ENCODE results near the gene TRPC6. TPM values are rescaled to one million over a fixed set of nuclear protein-coding genes. Genes with fewer than 3 reads are reported as not detected.

TRPC6 gene
- polyA plus RNA-seq, 6 donors from 2014 or later: 0.51 TPM; not detected in 5

DNA sequence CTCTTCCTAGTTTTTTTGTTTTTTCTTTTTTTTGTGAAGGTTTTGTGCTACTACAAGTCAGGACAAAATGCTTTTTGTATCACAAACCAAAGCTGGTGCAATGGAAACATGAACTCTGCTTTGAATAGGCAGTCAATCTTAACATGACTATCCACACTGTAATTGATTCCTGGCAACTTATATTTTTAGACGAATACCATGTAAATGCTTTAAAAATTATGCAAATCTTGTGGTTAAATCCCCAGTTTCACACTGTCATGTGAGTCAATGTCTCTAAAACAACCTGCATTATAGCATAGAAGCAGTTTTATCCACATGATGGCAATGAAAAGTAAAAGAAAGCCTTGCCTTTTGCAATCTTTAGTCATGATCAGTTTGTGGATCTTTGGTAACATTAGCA, 8.9 kb downstream of the TRPC6 start:
- DNase-seq: no peak
- H3K4me3 Mint-ChIP-seq: no peak overlapping the region
- H3K27me3 Mint-ChIP-seq: peaks cover 0 to 13% (median 0%) of the 10 kb centered on the region in 3 donors
- H3K27ac Mint-ChIP-seq: no peak overlapping the region
- peaks cover 6 to 7% of the 10 kb centered on the region in 2 donors for H3K36me3 Mint-ChIP-seq
- ATAC-seq (ENCODE audit: low read depth in 2 of 2): no peak
- H3K4me1 Mint-ChIP-seq: no peaks in the 10 kb centered on the region
- peaks cover 4 to 25% (median 7%) of the 10 kb centered on the region in 7 donors for H3K9me3 Mint-ChIP-seq

- H3K27ac Mint-ChIP-seq: no peak overlapping the region
- H3K4me3 Mint-ChIP-seq: no peak overlapping the region
- ATAC-seq (ENCODE audit: low read depth in 2 of 2): no peak
- no peaks in the 10 kb centered on the region for H3K4me1 Mint-ChIP-seq
- H3K9me3 Mint-ChIP-seq: peaks cover 0 to 16% (median 8%) of the 10 kb centered on the region in 7 donors
- no peaks in the 10 kb centered on the region for H3K36me3 Mint-ChIP-seq
- no peaks in the 10 kb centered on the region for H3K27me3 Mint-ChIP-seq
- no peak for DNase-seq
Measured at GRCh38 chr11:101567071-101567470, 16.7 kb downstream of the TRPC6 start.

DNA sequence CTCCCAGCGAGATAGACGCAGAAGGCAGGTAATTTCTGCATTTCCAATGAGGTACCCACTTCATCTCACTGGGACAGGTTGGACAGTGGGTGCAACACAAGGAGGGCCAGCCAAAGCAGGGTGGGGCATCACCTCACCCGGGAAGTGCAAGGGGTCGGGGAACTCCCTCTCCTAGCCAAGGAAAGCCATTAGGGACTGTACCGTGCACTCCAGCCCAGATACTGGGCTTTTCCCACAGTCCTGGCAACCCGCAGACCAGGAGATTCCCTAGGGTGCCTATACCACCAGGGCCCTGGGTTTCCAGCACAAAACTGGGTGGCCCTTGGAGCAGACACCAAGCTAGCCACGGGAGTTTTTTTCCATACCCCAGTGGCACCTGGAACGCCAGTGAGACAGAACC, 17.2 kb downstream of the TRPC6 start:
- Mint-ChIP-seq H3K27ac (no peak overlapping the region), H3K4me1 (no peaks in the 10 kb centered on the region), H3K4me3 (no peak overlapping the region), H3K9me3 (peaks cover 0 to 15% (median 8%) of the 10 kb centered on the region in 7 donors), H3K27me3 (no peaks in the 10 kb centered on the region), H3K36me3 (no peaks in the 10 kb centered on the region)
- DNase-seq (no peak), ATAC-seq (ENCODE audit: low read depth in 2 of 2) (no peak)

DNA sequence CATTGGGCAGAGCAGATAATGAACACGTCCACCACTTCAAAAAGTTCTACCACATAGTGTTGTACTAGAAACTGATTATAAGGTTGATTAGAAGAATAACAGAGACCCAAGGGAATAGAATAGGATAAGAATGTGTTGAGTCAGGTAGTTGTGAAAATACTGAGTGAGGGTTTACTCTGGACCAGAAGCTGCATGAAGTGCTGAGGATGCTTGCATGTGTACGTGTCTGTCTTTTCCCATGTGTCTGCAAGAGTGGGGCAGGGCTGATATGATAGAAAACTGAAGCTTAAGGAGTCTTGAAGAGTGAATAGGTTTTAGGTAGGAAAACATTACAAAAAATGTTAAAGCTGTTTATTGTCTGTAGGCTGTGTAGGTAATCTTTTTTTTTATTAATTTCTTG, 20.6 kb downstream of the TRPC6 start:
- ATAC-seq (ENCODE audit: low read depth in 2 of 2): no peak
- no peak overlapping the region for H3K27ac Mint-ChIP-seq
- no peaks in the 10 kb centered on the region for H3K36me3 Mint-ChIP-seq
- no peak overlapping the region for H3K4me3 Mint-ChIP-seq
- H3K4me1 Mint-ChIP-seq: no peaks in the 10 kb centered on the region
- no peaks in the 10 kb centered on the region for H3K27me3 Mint-ChIP-seq
- no peak for DNase-seq
- peaks cover 0 to 4% (median 3%) of the 10 kb centered on the region in 7 donors for H3K9me3 Mint-ChIP-seq

GRCh38 chr11:101555366-101555765, 28.4 kb downstream of the TRPC6 start:
- H3K27me3 Mint-ChIP-seq: no peaks in the 10 kb centered on the region
- DNase-seq: no peak
- no peak overlapping the region for H3K4me3 Mint-ChIP-seq
- ATAC-seq (ENCODE audit: low read depth in 2 of 2): no peak
- H3K36me3 Mint-ChIP-seq: no peaks in the 10 kb centered on the region
- peaks cover 0 to 9% (median 3%) of the 10 kb centered on the region in 7 donors for H3K9me3 Mint-ChIP-seq
- H3K4me1 Mint-ChIP-seq: peaks cover 14 to 25% (median 17%) of the 10 kb centered on the region in 3 donors
- no peak overlapping the region for H3K27ac Mint-ChIP-seq

GRCh38 chr11:101553891-101554292, 29.9 kb downstream of the TRPC6 start:
- H3K27me3 Mint-ChIP-seq: no peaks in the 10 kb centered on the region
- no peaks in the 10 kb centered on the region for H3K36me3 Mint-ChIP-seq
- H3K4me1 Mint-ChIP-seq: peaks cover 14 to 25% (median 17%) of the 10 kb centered on the region in 3 donors
- ATAC-seq (ENCODE audit: low read depth in 2 of 2) (peak; percentile 73 to 94), DNase-seq (peak; percentile 16)
- peaks cover 0 to 9% (median 3%) of the 10 kb centered on the region in 7 donors for H3K9me3 Mint-ChIP-seq
- H3K27ac Mint-ChIP-seq: peak overlapping the region in 3 of 6 donors; percentile 49 to 77 (median 61)
- peak overlapping the region in 4 of 8 donors; percentile 4 to 48 (median 21) for H3K4me3 Mint-ChIP-seq

DNA sequence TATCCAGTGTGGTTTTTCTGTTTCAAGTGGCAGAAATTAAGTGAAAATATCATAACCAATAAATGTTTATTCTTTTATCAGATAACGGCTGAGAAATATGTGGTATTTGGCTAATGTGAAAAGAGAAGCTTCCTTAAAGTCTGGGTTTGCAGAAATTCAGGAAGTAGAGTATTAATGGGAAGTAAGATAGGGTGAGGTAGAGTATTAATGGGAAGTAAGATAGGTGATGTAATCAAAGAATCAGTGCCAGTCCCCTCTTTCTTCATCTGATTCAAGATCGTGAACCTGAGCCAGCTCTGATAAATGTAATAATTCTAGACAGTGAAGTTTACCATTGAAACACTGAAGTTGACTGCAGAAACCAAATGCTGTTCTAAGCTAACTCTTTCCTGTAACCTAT, 30.9 kb downstream of the TRPC6 start:
- Mint-ChIP-seq H3K27me3 (no peaks in the 10 kb centered on the region), H3K27ac (peak overlapping the region in 1 of 6 donors; percentile 4), H3K9me3 (peaks cover 0 to 9% (median 3%) of the 10 kb centered on the region in 7 donors), H3K4me3 (no peak overlapping the region), H3K4me1 (peaks cover 14 to 25% (median 17%) of the 10 kb centered on the region in 3 donors), H3K36me3 (no peaks in the 10 kb centered on the region)
- ATAC-seq (ENCODE audit: low read depth in 2 of 2) (no peak), DNase-seq (no peak)

DNA sequence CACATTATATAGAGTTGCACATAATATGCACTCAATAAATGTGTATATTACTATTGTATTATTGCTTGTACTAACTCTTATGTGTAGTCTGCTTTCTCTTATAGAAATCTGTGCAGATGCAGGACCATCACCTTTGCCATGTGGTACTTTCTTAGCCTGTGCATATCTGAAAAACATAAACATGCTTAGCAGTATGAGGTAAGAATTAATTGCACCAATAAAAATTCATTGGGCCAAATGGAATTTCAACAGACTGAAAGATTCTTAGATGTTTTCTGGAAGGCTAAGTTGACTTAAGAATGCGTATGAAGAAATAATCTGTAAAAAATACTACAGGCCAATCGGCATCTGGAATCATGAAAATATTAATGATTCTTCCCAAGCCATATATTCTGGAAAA, 55.3 kb downstream of the TRPC6 start:
- peaks cover 0 to 5% (median 0%) of the 10 kb centered on the region in 7 donors for H3K9me3 Mint-ChIP-seq
- H3K4me3 Mint-ChIP-seq: no peak overlapping the region
- peaks cover 0 to 13% (median 6%) of the 10 kb centered on the region in 3 donors for H3K4me1 Mint-ChIP-seq
- no peak overlapping the region for H3K27ac Mint-ChIP-seq
- ATAC-seq (ENCODE audit: low read depth in 2 of 2) (no peak), DNase-seq (no peak)
- no peaks in the 10 kb centered on the region for H3K36me3 Mint-ChIP-seq
- peaks cover 0 to 4% (median 0%) of the 10 kb centered on the region in 3 donors for H3K27me3 Mint-ChIP-seq

DNA sequence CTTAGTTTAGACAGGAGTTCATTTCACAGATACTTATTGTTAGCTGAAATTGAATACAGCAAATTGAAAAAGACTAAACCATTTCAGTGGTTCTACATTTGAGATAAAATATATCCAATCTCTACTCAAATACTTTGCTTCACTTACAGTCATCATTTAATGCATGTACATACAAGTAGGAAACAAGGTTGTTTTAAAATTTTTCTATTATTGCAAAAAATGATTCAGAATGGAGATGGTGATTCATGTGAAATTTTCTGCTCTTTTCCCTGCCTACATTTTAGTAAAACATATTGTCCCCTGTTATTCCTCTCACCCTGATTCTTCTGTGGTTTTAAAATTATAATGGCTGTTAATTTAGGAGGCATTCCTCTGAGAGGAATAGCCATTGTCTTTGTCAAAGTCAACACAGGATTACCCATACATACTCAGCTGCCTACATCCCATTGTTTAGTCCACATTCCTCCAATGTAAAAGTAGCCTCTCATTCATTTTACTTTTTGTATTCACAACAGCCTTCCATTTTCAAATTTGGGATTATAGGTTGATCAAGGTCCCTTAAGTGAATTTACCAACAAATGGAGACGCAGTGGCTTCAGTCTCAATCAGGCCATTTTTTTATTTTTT, 60.1 kb downstream of the TRPC6 start:
- ATAC-seq (ENCODE audit: low read depth in 2 of 2) (no peak), DNase-seq (no peak)
- peaks cover 0 to 1% (median 0%) of the 10 kb centered on the region in 3 donors for H3K27me3 Mint-ChIP-seq
- peaks cover 0 to 21% (median 6%) of the 10 kb centered on the region in 3 donors for H3K4me1 Mint-ChIP-seq
- H3K9me3 Mint-ChIP-seq: peaks cover 0 to 24% (median 11%) of the 10 kb centered on the region in 7 donors
- H3K36me3 Mint-ChIP-seq: peaks cover 0 to 10% of the 10 kb centered on the region in 2 donors
- no peak overlapping the region for H3K27ac Mint-ChIP-seq
- no peak overlapping the region for H3K4me3 Mint-ChIP-seq

GRCh38 chr11:101523193-101523592, 60.6 kb downstream of the TRPC6 start:
- H3K27ac Mint-ChIP-seq: no peak overlapping the region
- H3K36me3 Mint-ChIP-seq: peaks cover 0 to 10% of the 10 kb centered on the region in 2 donors
- H3K4me1 Mint-ChIP-seq: peaks cover 0 to 21% (median 6%) of the 10 kb centered on the region in 3 donors
- DNase-seq (no peak), ATAC-seq (ENCODE audit: low read depth in 2 of 2) (no peak)
- no peak overlapping the region for H3K4me3 Mint-ChIP-seq
- H3K27me3 Mint-ChIP-seq: peaks cover 0 to 5% (median 0%) of the 10 kb centered on the region in 3 donors
- H3K9me3 Mint-ChIP-seq: peaks cover 0 to 24% (median 12%) of the 10 kb centered on the region in 7 donors

DNA sequence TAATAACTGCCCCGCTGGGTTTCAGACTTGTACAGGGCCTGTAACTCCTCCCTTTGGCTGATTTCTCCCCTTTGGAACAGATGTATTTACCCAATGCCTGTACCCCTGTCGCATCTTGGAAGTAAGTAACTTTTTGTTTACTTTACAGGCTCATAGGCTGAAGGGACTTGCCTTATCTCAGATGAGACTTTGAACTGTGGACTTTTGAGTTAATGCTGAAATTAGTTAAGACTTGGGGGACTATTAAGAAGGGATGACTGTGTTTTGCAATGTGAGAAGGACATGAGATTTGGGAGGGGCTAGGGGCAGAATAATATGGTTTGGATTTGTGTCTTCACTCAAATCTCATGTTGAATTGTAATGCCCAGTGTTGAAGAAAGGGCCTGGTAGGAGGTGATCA, 62.0 kb downstream of the TRPC6 start:
- ATAC-seq (ENCODE audit: low read depth in 2 of 2) (no peak), DNase-seq (no peak)
- Mint-ChIP-seq H3K9me3 (peaks cover 0 to 24% (median 12%) of the 10 kb centered on the region in 7 donors), H3K27me3 (peaks cover 0 to 5% (median 0%) of the 10 kb centered on the region in 3 donors), H3K36me3 (peaks cover 0 to 10% of the 10 kb centered on the region in 2 donors), H3K4me3 (no peak overlapping the region), H3K4me1 (peaks cover 0 to 21% (median 6%) of the 10 kb centered on the region in 3 donors), H3K27ac (no peak overlapping the region)

GRCh38 chr11:101516546-101516945, 67.3 kb downstream of the TRPC6 start:
- Mint-ChIP-seq H3K27me3 (peaks cover 0 to 22% (median 15%) of the 10 kb centered on the region in 3 donors), H3K36me3 (peaks cover 0 to 10% of the 10 kb centered on the region in 2 donors), H3K9me3 (peaks cover 4 to 14% (median 11%) of the 10 kb centered on the region in 7 donors), H3K27ac (no peak overlapping the region), H3K4me3 (no peak overlapping the region), H3K4me1 (no peaks in the 10 kb centered on the region)
- ATAC-seq (ENCODE audit: low read depth in 2 of 2): no peak
- no peak for DNase-seq

DNA sequence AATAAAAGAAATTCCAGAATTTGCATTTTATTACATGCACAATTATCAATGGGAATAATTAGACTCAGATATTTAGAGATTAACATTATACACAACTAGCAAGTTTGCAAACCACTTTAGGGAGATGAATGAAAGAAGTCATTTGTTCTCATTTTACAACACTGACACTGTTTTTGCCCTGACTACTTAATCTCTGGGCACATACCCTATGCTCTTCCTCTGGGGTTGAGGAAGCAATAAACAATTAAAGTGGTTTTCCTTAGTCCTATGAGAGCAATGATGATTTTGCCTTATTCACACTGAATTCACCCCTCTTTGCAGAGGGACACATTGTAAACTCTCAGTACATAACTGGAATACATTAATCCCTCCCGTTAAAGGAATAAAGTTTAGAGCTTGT, 72.7 kb downstream of the TRPC6 start:
- H3K27me3 Mint-ChIP-seq: peaks cover 0 to 23% (median 15%) of the 10 kb centered on the region in 3 donors
- H3K27ac Mint-ChIP-seq: no peak overlapping the region
- H3K9me3 Mint-ChIP-seq: peaks cover 0 to 6% (median 4%) of the 10 kb centered on the region in 7 donors
- peaks cover 0 to 8% (median 5%) of the 10 kb centered on the region in 3 donors for H3K4me1 Mint-ChIP-seq
- no peaks in the 10 kb centered on the region for H3K36me3 Mint-ChIP-seq
- no peak overlapping the region for H3K4me3 Mint-ChIP-seq
- ATAC-seq (ENCODE audit: low read depth in 2 of 2) (no peak), DNase-seq (no peak)

GRCh38 chr11:101510591-101510990, 73.2 kb downstream of the TRPC6 start:
- DNase-seq (no peak), ATAC-seq (ENCODE audit: low read depth in 2 of 2) (no peak)
- peaks cover 0 to 23% (median 15%) of the 10 kb centered on the region in 3 donors for H3K27me3 Mint-ChIP-seq
- H3K27ac Mint-ChIP-seq: no peak overlapping the region
- no peak overlapping the region for H3K4me3 Mint-ChIP-seq
- peaks cover 0 to 6% (median 4%) of the 10 kb centered on the region in 7 donors for H3K9me3 Mint-ChIP-seq
- H3K36me3 Mint-ChIP-seq: no peaks in the 10 kb centered on the region
- H3K4me1 Mint-ChIP-seq: peaks cover 0 to 8% (median 5%) of the 10 kb centered on the region in 3 donors

Data from naive B cell (primary cell).